ENCODE measurements around the gene KRTAP19-3. TPM values are rescaled to one million over a fixed set of nuclear protein-coding genes. Genes with fewer than 3 reads are reported as not detected.

Gene KRTAP19-3
- total and polyA plus RNA-seq, 10 donors: not detected

DNA sequence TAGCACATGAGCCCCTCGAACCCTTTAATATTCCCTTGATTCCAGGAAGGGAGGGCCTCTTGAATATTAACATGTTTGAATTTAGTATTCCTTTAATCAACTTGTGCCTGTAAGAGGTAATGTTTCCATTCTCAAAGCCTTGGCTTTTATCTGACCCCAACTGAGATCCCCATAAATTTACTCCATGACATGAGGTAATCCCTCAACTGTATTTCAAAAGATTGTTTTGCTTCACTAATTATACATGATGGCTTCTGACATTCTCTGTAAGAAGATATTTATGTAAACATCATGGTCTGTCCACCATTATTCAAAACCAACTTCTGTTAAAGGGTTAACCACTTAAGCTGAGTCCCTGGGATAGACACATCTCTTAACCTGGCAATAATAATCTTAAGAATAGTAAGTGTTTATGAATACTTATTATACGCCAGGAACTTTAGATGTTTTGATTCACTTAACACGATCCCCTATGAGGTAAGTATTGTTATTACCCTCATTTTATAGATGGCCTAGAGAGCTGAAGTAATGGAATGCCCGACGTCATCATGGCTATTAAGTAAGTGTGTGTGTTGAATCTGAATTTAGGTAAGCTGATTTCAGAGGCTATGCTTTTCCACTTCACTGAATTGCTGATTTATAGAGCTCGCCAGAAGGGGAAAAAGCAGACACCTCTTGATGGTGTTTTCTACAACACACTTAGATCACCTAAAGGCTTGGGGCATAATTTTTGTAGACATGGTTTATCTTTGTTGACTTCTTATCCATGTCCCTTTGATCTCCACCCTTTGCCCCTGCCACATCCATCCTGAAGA is 22.7 kb downstream of the KRTAP19-3 start:
- Histone ChIP-seq H3K27me3 (replicated peaks in 1 of 7) (no peaks in the 10 kb centered on the region), H3K27ac (no peak overlapping the region), H3K4me3 (no peak overlapping the region), H3K4me1 (no peaks in the 10 kb centered on the region), H3K36me3 (no peaks in the 10 kb centered on the region), H3K9me3 (no peaks in the 10 kb centered on the region)
- WGBS, 5 donors: 48 to 64% (median 63%) methylated on average over 6 of the region's 6 CpGs
- TF ChIP-seq, protein P1, sequence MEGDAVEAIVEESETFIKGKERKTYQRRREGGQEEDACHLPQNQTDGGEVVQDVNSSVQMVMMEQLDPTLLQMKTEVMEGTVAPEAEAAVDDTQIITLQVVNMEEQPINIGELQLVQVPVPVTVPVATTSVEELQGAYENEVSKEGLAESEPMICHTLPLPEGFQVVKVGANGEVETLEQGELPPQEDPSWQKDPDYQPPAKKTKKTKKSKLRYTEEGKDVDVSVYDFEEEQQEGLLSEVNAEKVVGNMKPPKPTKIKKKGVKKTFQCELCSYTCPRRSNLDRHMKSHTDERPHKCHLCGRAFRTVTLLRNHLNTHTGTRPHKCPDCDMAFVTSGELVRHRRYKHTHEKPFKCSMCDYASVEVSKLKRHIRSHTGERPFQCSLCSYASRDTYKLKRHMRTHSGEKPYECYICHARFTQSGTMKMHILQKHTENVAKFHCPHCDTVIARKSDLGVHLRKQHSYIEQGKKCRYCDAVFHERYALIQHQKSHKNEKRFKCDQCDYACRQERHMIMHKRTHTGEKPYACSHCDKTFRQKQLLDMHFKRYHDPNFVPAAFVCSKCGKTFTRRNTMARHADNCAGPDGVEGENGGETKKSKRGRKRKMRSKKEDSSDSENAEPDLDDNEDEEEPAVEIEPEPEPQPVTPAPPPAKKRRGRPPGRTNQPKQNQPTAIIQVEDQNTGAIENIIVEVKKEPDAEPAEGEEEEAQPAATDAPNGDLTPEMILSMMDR (IDR thresholded peaks at IDR 0.05 in 8 of 11, conservative IDR thresholded peaks at IDR 0.05 in 3 of 11): no peak
- TF ChIP-seq POLR2AphosphoS5 (IDR thresholded peaks at IDR 0.05) (no peak), POLR2A (IDR thresholded peaks at IDR 0.05) (no peak)
- DNase-seq: no peak
- intact Hi-C loops (cut with DNase I; ENCODE audit: low total_unique reads): no loop called here

DNA sequence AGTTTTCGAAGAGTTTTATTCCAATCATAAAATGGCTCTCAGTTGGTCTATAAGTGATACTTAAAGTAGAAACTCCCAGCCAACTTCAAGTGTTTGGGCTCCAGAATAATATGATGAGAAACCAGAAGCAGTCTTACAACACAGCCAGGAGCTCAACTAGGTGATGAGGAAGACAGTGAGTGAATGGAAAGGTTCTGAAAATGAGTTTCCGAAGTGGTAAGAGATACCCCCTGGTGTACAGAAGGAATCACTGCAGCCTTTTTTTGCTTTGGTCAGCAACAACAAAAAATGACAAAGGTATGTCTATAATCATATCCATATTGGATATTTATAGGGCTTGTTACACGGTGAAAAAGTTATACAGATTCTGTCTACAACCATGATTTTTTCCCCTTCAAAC is 28.1 kb downstream of the KRTAP19-3 start:
- Histone ChIP-seq H3K4me1 (no peaks in the 10 kb centered on the region), H3K9me3 (no peaks in the 10 kb centered on the region), H3K4me3 (no peak overlapping the region), H3K36me3 (no peaks in the 10 kb centered on the region), H3K27ac (no peak overlapping the region), H3K27me3 (replicated peaks in 1 of 7) (no peaks in the 10 kb centered on the region)
- intact Hi-C loops (cut with DNase I; ENCODE audit: low total_unique reads): no loop called here
- DNase-seq: no peak
- TF ChIP-seq POLR2A (IDR thresholded peaks at IDR 0.05) (no peak), POLR2AphosphoS5 (IDR thresholded peaks at IDR 0.05) (no peak)
- TF ChIP-seq, protein P1 (IDR thresholded peaks at IDR 0.05 in 8 of 11, conservative IDR thresholded peaks at IDR 0.05 in 3 of 11): peak in 1 of 11 experiments; percentile 19
- WGBS, 5 donors: 38 to 68% (median 52%) methylated on average over 3 of the region's 3 CpGs

DNA sequence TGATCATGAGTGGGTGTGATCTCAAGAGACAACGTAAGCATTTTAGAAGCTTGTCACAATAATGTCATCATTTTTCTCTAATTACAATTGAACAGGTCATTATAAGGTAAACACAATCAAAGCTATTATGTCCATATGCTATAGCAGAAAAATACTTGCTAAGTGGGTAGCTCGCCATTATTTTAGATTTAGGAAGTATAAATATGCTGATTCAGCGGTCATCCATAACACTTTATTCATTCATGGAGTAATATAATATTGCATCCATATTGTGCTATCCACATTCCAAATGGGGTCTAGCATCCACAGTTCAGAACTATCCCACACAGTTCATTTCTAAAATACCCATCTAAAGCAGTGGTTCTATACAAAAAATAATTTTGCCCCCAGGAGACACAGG is 43.3 kb downstream of the KRTAP19-3 start:
- TF ChIP-seq, protein P1 (IDR thresholded peaks at IDR 0.05 in 8 of 11, conservative IDR thresholded peaks at IDR 0.05 in 3 of 11): no peak
- TF ChIP-seq POLR2A (IDR thresholded peaks at IDR 0.05) (no peak), POLR2AphosphoS5 (IDR thresholded peaks at IDR 0.05) (no peak)
- H3K4me1 ChIP-seq: no peaks in the 10 kb centered on the region
- no peaks in the 10 kb centered on the region for H3K36me3 ChIP-seq
- WGBS, 5 donors: 83 to 94% (median 83%) methylated on average over 3 of the region's 3 CpGs
- no peak for DNase-seq
- intact Hi-C loops (cut with DNase I; ENCODE audit: low total_unique reads): no loop called here
- no peaks in the 10 kb centered on the region for H3K9me3 ChIP-seq
- no peak overlapping the region for H3K27ac ChIP-seq
- no peaks in the 10 kb centered on the region for H3K27me3 ChIP-seq (replicated peaks in 1 of 7)
- H3K4me3 ChIP-seq: no peak overlapping the region

DNA sequence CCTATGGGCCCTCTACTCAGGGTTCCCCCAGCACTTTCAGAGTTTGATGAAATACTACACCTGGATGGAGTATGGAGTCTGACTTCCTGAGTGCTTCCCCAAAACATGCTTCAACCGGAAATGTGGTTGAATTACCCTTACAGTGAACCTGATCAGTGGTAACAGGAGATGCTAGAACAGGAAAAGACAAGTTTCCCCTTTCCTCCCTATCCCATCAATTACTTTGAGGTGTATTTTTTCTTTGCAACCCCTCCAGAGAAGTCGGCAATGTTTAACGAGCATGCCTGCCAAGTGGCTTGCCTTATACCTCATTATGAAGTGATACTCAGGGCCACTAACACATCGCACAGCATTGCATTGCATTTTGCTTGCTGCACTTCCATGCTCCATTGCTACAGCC is 44.8 kb downstream of the KRTAP19-3 start:
- Histone ChIP-seq H3K27me3 (replicated peaks in 1 of 7) (no peaks in the 10 kb centered on the region), H3K9me3 (no peaks in the 10 kb centered on the region), H3K4me3 (no peak overlapping the region), H3K4me1 (no peaks in the 10 kb centered on the region), H3K27ac (no peak overlapping the region), H3K36me3 (no peaks in the 10 kb centered on the region)
- 8 to 15% (median 11%) methylated on average over 4 of the region's 4 CpGs for WGBS, 5 donors
- no peak for DNase-seq
- TF ChIP-seq, protein P1 (IDR thresholded peaks at IDR 0.05 in 8 of 11, conservative IDR thresholded peaks at IDR 0.05 in 3 of 11): no peak
- TF ChIP-seq POLR2AphosphoS5 (IDR thresholded peaks at IDR 0.05): no peak
- no peak for TF ChIP-seq POLR2A (IDR thresholded peaks at IDR 0.05)
- intact Hi-C loops (cut with DNase I; ENCODE audit: low total_unique reads): no loop called here
